IMR-90 (cell line): ENCODE measurements around the gene SH3RF3. TPM values are rescaled to one million over a fixed set of nuclear protein-coding genes. Genes with fewer than 3 reads are reported as not detected.

Experiments used
- ATAC-seq: fragments of 200-7000 bp; cut with Tn5 transposase; 2 replicates; pipeline ENCODE4 v1.9.1; 2020; ENCODE audit warnings: low read depth, mild to moderate bottlenecking, moderate library complexity
- BruUV-seq: library from RNA; stranded (reverse); fragments of 400-500 nt; replicated peaks from 2 replicates; lab custom pipeline; 2021; lab: Mats Ljungman, UMichigan
- CTCF ChIA-PET: fragments of 300-600 bp; formaldehyde crosslinking; extraction: SDS; loops from one replicate; lab custom pipeline; 2021; ENCODE audit warnings: antibody characterized with exemption; lab: Yijun Ruan, JAX
- POLR2A ChIA-PET: fragments of 300-600 bp; sonication (Branson Sonifier 250); formaldehyde crosslinking; loops from one replicate; lab custom pipeline; 2022; ENCODE audit warnings: antibody characterized with exemption; ENCODE audit not compliant: unreplicated experiment; lab: Charles Lee
- DNase-seq: peaks from one replicate; pipeline ENCODE4 v3.0.0; 2013
- H2AFZ ChIP-seq: replicated peaks from 2 replicates; pipeline ENCODE3; 2013; ENCODE audit warnings: low read length, mild to moderate bottlenecking; ENCODE audit not compliant: poor library complexity
- H2AK5ac ChIP-seq: 2 replicates; pipeline ENCODE4 v1.6.1; 2013; ENCODE audit warnings: low read depth, low read length, inconsistent platforms
- H2AK9ac ChIP-seq: replicated peaks from 2 replicates; pipeline ENCODE3; 2013; ENCODE audit warnings: mild to moderate bottlenecking, low read depth, low read length, moderate library complexity; ENCODE audit not compliant: poor library complexity
- H2BK120ac ChIP-seq: 2 replicates; pipeline ENCODE4 v1.6.1; 2013; ENCODE audit warnings: low read depth, low read length, inconsistent platforms
- H2BK15ac ChIP-seq: 3 replicates; pipeline ENCODE4 v1.6.1; 2013; ENCODE audit warnings: low read depth, low read length, inconsistent platforms
- H2BK20ac ChIP-seq: 2 replicates; pipeline ENCODE4 v1.6.1; 2013; ENCODE audit warnings: low read depth, mild to moderate bottlenecking, inconsistent platforms, low read length, moderate library complexity
- H2BK5ac ChIP-seq: 2 replicates; pipeline ENCODE4 v1.6.1; 2013; ENCODE audit warnings: mild to moderate bottlenecking, low read depth, low read length, inconsistent platforms; ENCODE audit not compliant: poor library complexity, severe bottlenecking
- H3K14ac ChIP-seq: replicated peaks from 2 replicates; pipeline ENCODE4 v1.6.1; 2013; ENCODE audit warnings: low read depth, low read length, inconsistent platforms
- H3K18ac ChIP-seq: 2 replicates; pipeline ENCODE4 v1.6.1; 2013; ENCODE audit warnings: low read depth, low read length, control low read depth
- H3K23ac ChIP-seq: 2 replicates; pipeline ENCODE4 v1.6.1; 2013; ENCODE audit warnings: low read depth, low read length, inconsistent platforms
- H3K27ac ChIP-seq: 2 replicates; pipeline ENCODE4 v1.5.1; 2013; ENCODE audit warnings: mild to moderate bottlenecking, control low read depth, low read length; ENCODE audit not compliant: insufficient read depth
- H3K27me3 ChIP-seq: 2 replicates; pipeline ENCODE4 v1.6.1; 2013; ENCODE audit warnings: low read length; ENCODE audit not compliant: control insufficient read depth, insufficient read depth
- H3K36me3 ChIP-seq: 2 replicates; pipeline ENCODE4 v1.6.1; 2013; ENCODE audit warnings: low read length, mixed read lengths; ENCODE audit not compliant: control insufficient read depth, insufficient read depth
- H3K4ac ChIP-seq: 2 replicates; pipeline ENCODE4 v1.6.1; 2013; ENCODE audit warnings: low read depth, low read length, inconsistent platforms
- H3K4me1 ChIP-seq: 2 replicates; pipeline ENCODE4 v1.6.1; 2013; ENCODE audit warnings: low read length, mixed read lengths; ENCODE audit not compliant: control insufficient read depth, insufficient read depth
- H3K4me2 ChIP-seq: 2 replicates; pipeline ENCODE4 v1.6.1; 2013; ENCODE audit warnings: low read depth, mild to moderate bottlenecking, control low read depth, low read length, moderate library complexity
- H3K4me3 ChIP-seq: 2 replicates; pipeline ENCODE4 v1.5.1; 2013; ENCODE audit warnings: low read depth, mild to moderate bottlenecking, control low read depth, low read length, moderate library complexity; ENCODE audit not compliant: insufficient read depth
- H3K56ac ChIP-seq: 2 replicates; pipeline ENCODE4 v1.6.1; 2013; ENCODE audit warnings: low read length, inconsistent platforms; ENCODE audit not compliant: insufficient read depth; ENCODE audit errors: extremely low read depth
- H3K79me1 ChIP-seq, 2 experiments: 2 replicates each; pipeline ENCODE4 v1.6.1; 2013; ENCODE audit warnings: low read length in 2 of 2, inconsistent platforms in 1 of 2, low read depth in 1 of 2
- H3K9ac ChIP-seq: 2 replicates; pipeline ENCODE4 v1.6.1; 2013; ENCODE audit warnings: low read depth, low read length, control low read depth
- H3K9me1 ChIP-seq: 2 replicates; pipeline ENCODE4 v1.6.1; 2013; ENCODE audit warnings: low read length, inconsistent platforms; ENCODE audit not compliant: insufficient read depth
- H3K9me3 ChIP-seq: 2 replicates; pipeline ENCODE4 v1.6.1; 2013; ENCODE audit warnings: low read length; ENCODE audit not compliant: control insufficient read depth, insufficient read depth
- H4K20me1 ChIP-seq: 2 replicates; pipeline ENCODE4 v1.6.1; 2013; ENCODE audit warnings: low read length, inconsistent platforms; ENCODE audit not compliant: insufficient read depth
- H4K5ac ChIP-seq: 2 replicates; pipeline ENCODE4 v1.6.1; 2013; ENCODE audit warnings: mild to moderate bottlenecking, low read depth, low read length, control low read depth
- H4K8ac ChIP-seq, 2 experiments: 2 replicates each; pipeline ENCODE4 v1.6.1; 2013; ENCODE audit warnings: low read depth in 2 of 2, low read length in 2 of 2, control low read depth in 1 of 2, inconsistent platforms in 1 of 2
- H4K91ac ChIP-seq: 2 replicates; pipeline ENCODE4 v1.6.1; 2013; ENCODE audit warnings: low read depth, low read length, inconsistent platforms; ENCODE audit not compliant: insufficient read depth
- CEBPB ChIP-seq: IDR thresholded peaks from 2 replicates; pipeline ENCODE4 v1.6.1; 2012; ENCODE audit warnings: low read depth, low read length, improper control_type of control experiment
- FOS ChIP-seq: fragments of 150-350 bp; IDR thresholded peaks from 2 replicates; pipeline ENCODE4 v1.6.1; 2016; ENCODE audit warnings: low read depth, low read length
- WGBS, 2 experiments: methylation state at CpG; one replicate each; pipeline versions ENCODE4 v1.1.5 to v1.1.7; 2013; ENCODE audit warnings: missing lambda C conversion rate in 2 of 2; ENCODE audit not compliant: insufficient read length in 1 of 2; ENCODE audit errors: extremely low coverage in 2 of 2; 5-methylcytosine and 5-hydroxymethylcytosine counted together
- dilution Hi-C: fragments of 300-500 bp; cut with HindIII; formaldehyde crosslinking; loops from one replicate; pipeline ENCODE4 v1.14.3; 2018; ENCODE audit warnings: low sequenced_read_pairs; ENCODE audit not compliant: unreplicated experiment
- in situ Hi-C: fragments of 300-500 bp; cut with MboI; formaldehyde crosslinking; loops from 3 replicates; pipeline ENCODE4 v1.14.3; 2019; ENCODE audit warnings: low sequenced_read_pairs, inconsistent platforms, mixed read lengths
- intact Hi-C: fragments of 100-400 bp; cut with micrococcal nuclease; formaldehyde crosslinking; loops from 2 replicates; pipeline ENCODE4 v1.10.0; 2022
- polyA plus RNA-seq, 3 experiments: library from polyadenylated mRNA; depleted of rRNA; stranded (reverse); fragments of >200 nt; gene quantifications; 2 replicates each; pipeline ENCODE4 v1.2.3, GENCODE V29; 2012; ENCODE audit warnings: low replicate concordance in 1 of 3
- total RNA-seq: library from RNA; depleted of rRNA; stranded (reverse); fragments of >200 nt; gene quantifications from 2 replicates; pipeline ENCODE4 v1.2.3, GENCODE V29; 2012

Gene SH3RF3
- total and polyA plus RNA-seq, 2 of the 4 experiments (the other 2 are of a cell fraction) = 3.4 to 5.3 TPM

DNA sequence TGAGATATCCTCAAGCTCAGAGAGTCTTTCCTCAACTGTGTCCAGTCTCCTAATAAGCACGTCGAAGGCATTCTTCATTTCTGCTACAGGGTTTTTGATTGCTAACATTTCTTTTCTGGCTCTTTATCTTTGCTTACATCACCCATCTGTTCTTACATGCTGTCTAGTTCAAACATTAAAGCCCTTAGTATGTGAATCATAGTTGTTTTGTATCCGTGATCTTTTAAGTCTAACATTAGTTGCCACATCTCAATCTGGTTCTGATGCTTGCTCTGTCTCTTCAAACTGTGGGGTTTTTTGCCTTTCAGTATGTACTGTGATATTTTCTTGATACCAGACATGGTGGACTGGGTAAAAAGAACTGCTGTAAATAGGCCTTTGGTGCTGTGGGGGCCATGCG, 235.2 kb downstream of the SH3RF3 start:
- H3K14ac ChIP-seq = peak overlapping the region; percentile 37; the same call in 1 of the 2 replicates
- no peak overlapping the region for H3K4me3 ChIP-seq
- H3K4ac ChIP-seq = no peak overlapping the region
- no peak overlapping the region for H3K4me2 ChIP-seq
- H3K9ac ChIP-seq = no peak overlapping the region
- in situ Hi-C loops = no loop called here
- H4K91ac ChIP-seq = no peak overlapping the region
- DNase-seq (peak; percentile 57), ATAC-seq (peak; percentile 54)
- H4K8ac ChIP-seq = no peak overlapping the region
- no peak overlapping the region for H3K23ac ChIP-seq
- H4K5ac ChIP-seq = no peak overlapping the region
- intact Hi-C loops = no loop called here
- H2AK5ac ChIP-seq = no peak overlapping the region
- peaks cover 21 to 53% of the 10 kb centered on the region in 2 experiments for H3K79me1 ChIP-seq
- H3K27ac ChIP-seq = 0 out of 2 replicates have a peak overlapping the region, but pooled peaks have one; percentile 40
- BruUV-seq = no TSS peak
- WGBS, 2 experiments = no CpG with 5 or more reads among the region's 4 CpGs
- ChIA-PET POLR2A (no interaction called here), CTCF (no interaction called here)
- no peaks in the 10 kb centered on the region for H3K9me3 ChIP-seq
- H3K9me1 ChIP-seq = no peaks in the 10 kb centered on the region
- H3K36me3 ChIP-seq = no peaks in the 10 kb centered on the region
- no peak overlapping the region for H3K56ac ChIP-seq
- TF ChIP-seq CEBPB (0 out of 2 replicates have a peak, but pooled peaks have one; percentile 8), FOS (no peak)
- no peak overlapping the region for H2BK20ac ChIP-seq
- no peak overlapping the region for H3K18ac ChIP-seq
- no peaks in the 10 kb centered on the region for H3K27me3 ChIP-seq
- H4K20me1 ChIP-seq = peaks cover 19% of the 10 kb centered on the region; the same call in 1 of the 2 replicates
- peaks cover 5% of the 10 kb centered on the region; the same call in 1 of the 2 replicates for H3K4me1 ChIP-seq
- no peak overlapping the region for H2BK5ac ChIP-seq
- no peak overlapping the region for H2BK120ac ChIP-seq
- dilution Hi-C loops = no loop called here
- no peak overlapping the region for H2AFZ ChIP-seq
- H2AK9ac ChIP-seq = no peak overlapping the region
- no peak overlapping the region for H2BK15ac ChIP-seq
